ENCODE measurements around the gene DRD1.
"Not testable (repeated sequence)": the region's sequence is repeated elsewhere in the genome, so short reads cannot be mapped to it uniquely, and the experiment has no call there.

DNA sequence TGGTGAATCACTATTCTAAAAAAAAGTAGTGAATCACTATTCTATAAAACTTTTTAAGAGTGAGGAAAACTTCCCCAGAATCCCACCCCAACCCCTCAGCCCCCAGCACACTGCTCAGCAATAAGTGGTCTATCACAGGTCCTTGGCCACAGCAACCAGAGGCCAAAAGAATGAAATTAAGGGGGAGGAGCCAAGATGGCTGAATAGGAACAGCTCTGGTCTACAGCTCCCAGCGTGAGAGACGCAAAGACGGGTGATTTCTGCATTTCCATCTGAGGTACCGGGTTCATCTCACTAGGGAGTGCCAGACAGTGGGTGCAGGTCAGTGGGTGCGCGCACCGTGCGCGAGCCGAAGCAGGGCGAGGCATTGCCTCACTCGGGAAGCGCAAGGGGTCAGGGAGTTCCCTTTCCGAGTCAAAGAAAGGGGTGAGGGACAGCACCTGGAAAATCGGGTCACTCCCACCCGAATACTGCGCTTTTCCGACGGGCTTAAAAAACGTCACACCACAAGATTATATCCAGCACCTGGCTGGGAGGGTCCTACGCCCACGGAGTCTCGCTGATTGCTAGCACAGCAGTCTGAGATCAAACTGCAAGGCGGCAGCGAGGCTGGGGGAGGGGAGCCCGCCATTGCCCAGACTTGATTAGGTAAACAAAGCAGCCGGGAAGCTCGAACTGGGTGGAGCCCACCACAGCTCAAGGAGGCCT lies 46.2 kb downstream of the DRD1 start:
- TF ChIP-seq, protein P1, sequence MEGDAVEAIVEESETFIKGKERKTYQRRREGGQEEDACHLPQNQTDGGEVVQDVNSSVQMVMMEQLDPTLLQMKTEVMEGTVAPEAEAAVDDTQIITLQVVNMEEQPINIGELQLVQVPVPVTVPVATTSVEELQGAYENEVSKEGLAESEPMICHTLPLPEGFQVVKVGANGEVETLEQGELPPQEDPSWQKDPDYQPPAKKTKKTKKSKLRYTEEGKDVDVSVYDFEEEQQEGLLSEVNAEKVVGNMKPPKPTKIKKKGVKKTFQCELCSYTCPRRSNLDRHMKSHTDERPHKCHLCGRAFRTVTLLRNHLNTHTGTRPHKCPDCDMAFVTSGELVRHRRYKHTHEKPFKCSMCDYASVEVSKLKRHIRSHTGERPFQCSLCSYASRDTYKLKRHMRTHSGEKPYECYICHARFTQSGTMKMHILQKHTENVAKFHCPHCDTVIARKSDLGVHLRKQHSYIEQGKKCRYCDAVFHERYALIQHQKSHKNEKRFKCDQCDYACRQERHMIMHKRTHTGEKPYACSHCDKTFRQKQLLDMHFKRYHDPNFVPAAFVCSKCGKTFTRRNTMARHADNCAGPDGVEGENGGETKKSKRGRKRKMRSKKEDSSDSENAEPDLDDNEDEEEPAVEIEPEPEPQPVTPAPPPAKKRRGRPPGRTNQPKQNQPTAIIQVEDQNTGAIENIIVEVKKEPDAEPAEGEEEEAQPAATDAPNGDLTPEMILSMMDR (IDR thresholded peaks at IDR 0.05; ENCODE audit: insufficient read depth, low read length, poor library complexity, severe bottlenecking) = not testable (repeated sequence)
- TF ChIP-seq EZH2phosphoT487 (conservative IDR thresholded peaks at IDR 0.05; ENCODE audit: low read length) = not testable (repeated sequence)
